Retinal pigment epithelial cell (primary cell): ENCODE data around the gene DYNC1H1.

Experiments used
- DNase-seq: peaks from one replicate; pipeline ENCODE4 v3.0.0-alpha.2; 2010; ENCODE audit warnings: low read depth
- H3K4me3 ChIP-seq: 2 replicates; pipeline ENCODE4 v1.5.1; 2011; ENCODE audit warnings: mild to moderate bottlenecking, low read length, control low read depth, moderate library complexity
- TF ChIP-seq, protein P1 (sequence below): conservative IDR thresholded peaks from 2 replicates; pipeline ENCODE4 v1.5.1; 2011; ENCODE audit warnings: low read depth, low read length, control low read depth, inconsistent platforms

The DYNC1H1 gene

DNA sequence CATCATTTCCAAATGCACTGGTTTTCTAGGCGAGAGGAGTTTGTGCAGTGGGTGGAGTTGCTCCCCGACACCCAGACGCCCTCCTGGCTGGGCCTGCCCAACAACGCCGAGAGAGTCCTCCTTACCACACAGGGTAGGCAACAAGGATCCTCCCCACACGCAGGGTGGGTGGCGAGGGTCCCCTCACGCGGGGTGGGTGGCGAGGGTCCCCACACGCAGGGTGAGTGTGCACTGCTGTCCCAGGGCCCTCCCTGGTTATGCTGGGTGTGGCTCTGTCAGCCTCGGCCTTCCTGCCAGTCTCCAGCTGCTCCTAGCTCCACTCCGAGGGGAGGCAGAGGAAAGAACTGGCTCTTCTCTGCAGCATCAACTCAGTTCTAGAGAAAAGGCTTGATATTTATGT lies 80.2 kb downstream of the DYNC1H1 start:
- no peak overlapping the region for H3K4me3 ChIP-seq
- TF ChIP-seq, protein P1, sequence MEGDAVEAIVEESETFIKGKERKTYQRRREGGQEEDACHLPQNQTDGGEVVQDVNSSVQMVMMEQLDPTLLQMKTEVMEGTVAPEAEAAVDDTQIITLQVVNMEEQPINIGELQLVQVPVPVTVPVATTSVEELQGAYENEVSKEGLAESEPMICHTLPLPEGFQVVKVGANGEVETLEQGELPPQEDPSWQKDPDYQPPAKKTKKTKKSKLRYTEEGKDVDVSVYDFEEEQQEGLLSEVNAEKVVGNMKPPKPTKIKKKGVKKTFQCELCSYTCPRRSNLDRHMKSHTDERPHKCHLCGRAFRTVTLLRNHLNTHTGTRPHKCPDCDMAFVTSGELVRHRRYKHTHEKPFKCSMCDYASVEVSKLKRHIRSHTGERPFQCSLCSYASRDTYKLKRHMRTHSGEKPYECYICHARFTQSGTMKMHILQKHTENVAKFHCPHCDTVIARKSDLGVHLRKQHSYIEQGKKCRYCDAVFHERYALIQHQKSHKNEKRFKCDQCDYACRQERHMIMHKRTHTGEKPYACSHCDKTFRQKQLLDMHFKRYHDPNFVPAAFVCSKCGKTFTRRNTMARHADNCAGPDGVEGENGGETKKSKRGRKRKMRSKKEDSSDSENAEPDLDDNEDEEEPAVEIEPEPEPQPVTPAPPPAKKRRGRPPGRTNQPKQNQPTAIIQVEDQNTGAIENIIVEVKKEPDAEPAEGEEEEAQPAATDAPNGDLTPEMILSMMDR, result no peak
- no peak for DNase-seq

DNA sequence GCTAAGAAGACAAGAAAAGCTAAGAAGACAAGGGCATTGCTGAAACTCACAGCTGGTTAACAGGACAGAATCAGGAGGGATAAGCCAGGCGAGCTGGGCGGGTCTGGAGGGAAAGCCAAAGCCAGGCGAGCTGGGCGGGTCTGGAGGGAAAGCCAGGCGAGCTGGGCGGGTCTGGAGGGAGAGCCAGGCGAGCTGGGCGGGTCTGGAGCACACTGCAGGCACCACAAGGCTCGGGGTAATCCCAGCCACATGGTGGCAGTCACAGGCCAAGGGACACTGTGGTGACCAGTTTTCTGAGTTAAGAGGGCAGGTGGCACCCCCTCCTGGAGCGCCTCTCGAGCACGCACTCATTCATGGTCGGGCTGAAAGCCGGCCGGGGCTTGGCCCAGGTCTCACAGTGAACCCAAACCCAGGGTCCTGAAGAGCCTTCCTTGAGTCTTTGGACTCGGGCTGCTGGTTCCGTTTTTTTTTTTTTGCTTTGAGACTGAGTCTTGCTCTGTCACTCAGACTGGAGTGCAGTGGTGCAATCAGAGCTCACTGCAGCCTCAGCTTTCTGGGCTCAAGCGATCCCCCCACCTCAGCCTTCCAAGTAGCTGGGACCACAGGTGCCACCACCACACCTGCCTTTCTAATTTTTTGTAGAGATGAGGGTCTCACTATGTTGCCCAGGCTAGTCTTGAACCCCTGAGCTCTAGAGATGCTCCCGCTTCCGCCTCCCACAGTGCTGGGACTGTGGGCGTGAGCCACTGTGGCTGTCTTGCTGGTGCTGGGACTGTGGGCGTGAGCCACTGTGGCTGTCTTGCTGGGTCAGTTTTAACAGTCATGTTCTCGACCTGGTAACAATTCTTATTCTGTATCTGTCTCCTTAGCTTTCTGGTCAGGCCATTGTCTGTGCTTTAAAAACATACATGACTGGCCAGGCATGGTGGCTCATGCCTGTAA lies 82.2 kb downstream of the DYNC1H1 start:
- TF ChIP-seq, protein P1, result peak; percentile 49
- no peak overlapping the region for H3K4me3 ChIP-seq
- DNase-seq, result peak; percentile 80

DNA sequence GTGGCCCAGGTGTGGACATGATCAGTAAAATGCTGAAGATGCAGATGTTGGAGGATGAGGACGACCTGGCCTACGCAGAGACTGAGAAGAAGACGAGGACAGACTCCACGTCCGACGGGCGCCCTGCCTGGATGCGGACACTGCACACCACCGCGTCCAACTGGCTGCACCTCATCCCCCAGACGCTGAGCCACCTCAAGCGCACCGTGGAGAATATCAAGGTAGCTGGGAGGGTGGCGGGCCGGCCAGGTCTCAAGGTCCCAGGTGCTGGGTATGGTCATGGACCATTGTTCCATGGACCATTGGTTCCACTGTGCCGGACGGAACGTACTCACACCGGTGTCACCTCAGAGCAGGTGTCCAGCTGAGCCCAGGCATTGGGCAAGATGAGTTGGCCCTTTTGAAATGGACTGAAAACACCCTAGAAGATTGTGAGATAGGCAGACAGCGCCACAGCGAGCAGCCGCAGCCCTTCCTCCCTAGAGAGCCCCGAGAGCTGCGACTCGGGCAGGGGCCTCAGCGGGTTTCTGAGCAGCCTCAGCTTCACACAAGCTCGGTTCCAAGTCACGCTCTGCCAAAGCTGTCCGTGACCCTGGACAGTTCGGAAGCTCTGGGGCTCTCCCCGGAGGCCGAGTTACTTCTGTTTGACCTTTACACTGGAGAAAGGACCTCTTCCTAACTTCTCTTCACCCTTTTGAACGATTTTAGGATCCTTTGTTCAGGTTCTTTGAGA lies 83.6 kb downstream of the DYNC1H1 start:
- DNase-seq, result no peak
- TF ChIP-seq, protein P1, result no peak
- H3K4me3 ChIP-seq, result no peak overlapping the region

DNA sequence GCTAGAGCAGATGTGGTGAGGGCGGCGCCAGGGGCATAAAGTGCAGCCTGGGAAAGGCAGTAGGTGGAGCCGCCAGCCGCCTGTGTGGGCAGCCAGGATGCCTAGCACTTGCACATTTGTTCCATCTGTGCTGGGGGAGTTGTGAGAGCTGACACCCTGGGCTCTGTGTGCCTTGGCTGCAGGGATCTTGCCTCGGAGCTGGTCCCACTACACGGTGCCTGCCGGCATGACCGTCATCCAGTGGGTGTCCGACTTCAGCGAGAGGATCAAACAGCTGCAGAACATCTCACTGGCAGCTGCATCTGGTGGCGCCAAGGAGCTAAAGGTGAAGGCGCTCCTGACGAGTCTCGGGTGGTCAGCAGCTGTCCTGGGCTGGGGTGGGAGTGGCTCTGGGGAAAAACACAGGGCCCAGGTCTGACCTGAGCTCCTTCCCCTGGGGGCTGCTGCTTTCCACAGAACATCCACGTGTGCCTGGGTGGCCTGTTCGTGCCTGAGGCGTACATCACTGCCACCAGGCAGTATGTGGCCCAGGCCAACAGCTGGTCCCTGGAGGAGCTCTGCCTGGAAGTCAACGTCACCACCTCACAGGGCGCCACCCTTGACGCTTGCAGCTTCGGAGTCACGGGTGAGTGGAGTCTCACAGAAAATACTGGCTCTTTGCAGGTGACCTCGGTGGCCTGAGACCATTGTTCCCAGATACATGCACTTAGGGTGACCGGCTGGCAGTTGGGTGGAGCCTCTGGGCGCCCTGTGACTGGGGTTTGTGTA lies 85.1 kb downstream of the DYNC1H1 start:
- DNase-seq, result no peak
- TF ChIP-seq, protein P1, result no peak
- H3K4me3 ChIP-seq, result no peak overlapping the region

DNA sequence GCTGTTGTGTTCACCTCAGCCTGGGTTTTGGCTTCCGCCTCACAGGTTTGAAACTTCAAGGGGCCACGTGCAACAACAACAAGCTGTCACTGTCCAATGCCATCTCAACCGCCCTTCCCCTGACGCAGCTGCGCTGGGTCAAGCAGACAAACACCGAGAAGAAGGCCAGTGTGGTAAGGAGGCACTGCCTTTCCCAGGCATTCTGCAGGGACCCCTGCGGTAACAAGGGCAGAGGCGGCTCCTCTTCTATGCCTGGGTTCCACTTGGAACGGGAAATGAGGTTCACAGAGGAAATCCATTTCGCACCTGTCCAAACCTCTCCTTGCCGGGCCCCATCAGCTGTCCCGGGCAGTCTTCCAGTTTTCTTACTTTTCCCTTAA lies 85.6 kb downstream of the DYNC1H1 start:
- H3K4me3 ChIP-seq, result no peak overlapping the region
- DNase-seq, result no peak
- TF ChIP-seq, protein P1, result no peak

DNA sequence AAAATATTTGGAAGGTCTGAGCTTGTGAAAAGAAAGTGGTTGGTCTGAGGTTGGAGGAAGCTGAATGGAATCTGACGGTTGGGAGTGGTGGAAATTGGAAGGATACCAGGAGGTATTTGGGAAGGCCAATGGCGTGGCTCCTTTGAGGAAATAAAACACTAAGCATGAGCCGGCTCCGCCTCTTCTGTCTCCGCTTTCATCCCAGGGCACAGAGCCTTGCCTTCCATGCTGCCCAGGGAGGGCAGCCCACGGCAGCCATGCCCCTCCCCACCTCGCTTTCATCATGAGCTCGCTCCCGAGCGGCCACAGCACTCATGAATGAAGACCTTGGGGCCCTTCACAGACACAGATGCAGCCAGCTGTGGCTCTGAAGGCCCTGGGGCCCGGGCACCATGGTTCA lies 86.3 kb downstream of the DYNC1H1 start:
- no peak overlapping the region for H3K4me3 ChIP-seq
- DNase-seq, result no peak
- TF ChIP-seq, protein P1, result no peak
